Endodermal cell (in vitro differentiated cells): Measurements from ENCODE around the gene IGF2. TPM values are rescaled to one million over a fixed set of nuclear protein-coding genes. Genes with fewer than 3 reads are reported as not detected.

Experiments used
- DNase-seq: peaks from one replicate; pipeline ENCODE4 v3.0.0-alpha.2; 2017
- H3K27ac ChIP-seq: 2 replicates; pipeline ENCODE4 v1.5.1; 2013; ENCODE audit warnings: mild to moderate bottlenecking, low read depth, low read length, moderate library complexity
- H3K27me3 ChIP-seq: 2 replicates; pipeline ENCODE4 v1.6.1; 2013; ENCODE audit warnings: mild to moderate bottlenecking, low read length, moderate library complexity; ENCODE audit not compliant: insufficient read depth, control insufficient read depth, poor library complexity, severe bottlenecking
- H3K36me3 ChIP-seq: 2 replicates; pipeline ENCODE4 v1.7.0; 2013; ENCODE audit warnings: mild to moderate bottlenecking, low read length, moderate library complexity; ENCODE audit not compliant: control insufficient read depth, insufficient read depth
- H3K4me1 ChIP-seq: one replicate; pipeline ENCODE4 v1.7.0; 2013; ENCODE audit warnings: low read length; ENCODE audit not compliant: control insufficient read depth, insufficient read depth
- H3K4me3 ChIP-seq: 2 replicates; pipeline ENCODE4 v1.5.1; 2013; ENCODE audit warnings: mild to moderate bottlenecking, low read length, moderate library complexity
- H3K9ac ChIP-seq: 2 replicates; pipeline ENCODE4 v1.6.1; 2013; ENCODE audit warnings: mild to moderate bottlenecking, low read length, moderate library complexity; ENCODE audit not compliant: poor library complexity, severe bottlenecking; ENCODE audit errors: extremely low read depth
- H3K9me3 ChIP-seq: 2 replicates; pipeline ENCODE4 v1.6.1; 2013; ENCODE audit warnings: mild to moderate bottlenecking, low read length, moderate library complexity; ENCODE audit not compliant: control insufficient read depth
- H3K27ac Mint-ChIP-seq: 2 replicates; pipeline ENCODE4 v1.8.0; 2020; ENCODE audit warnings: mixed read lengths
- H3K27me3 Mint-ChIP-seq: 2 replicates; pipeline ENCODE4 v1.8.0; 2021; ENCODE audit warnings: mild to moderate bottlenecking, mixed read lengths; ENCODE audit not compliant: insufficient read depth
- H3K36me3 Mint-ChIP-seq: 2 replicates; pipeline ENCODE4 v1.8.0; 2020; ENCODE audit warnings: low read depth, mixed read lengths
- H3K4me1 Mint-ChIP-seq: 2 replicates; pipeline ENCODE4 v1.8.0; 2020; ENCODE audit warnings: mixed read lengths
- H3K4me3 Mint-ChIP-seq: 2 replicates; pipeline ENCODE4 v1.8.0; 2020; ENCODE audit warnings: mild to moderate bottlenecking, moderate library complexity, mixed read lengths
- H3K9me3 Mint-ChIP-seq: 2 replicates; pipeline ENCODE4 v1.8.0; 2020; ENCODE audit warnings: mild to moderate bottlenecking, mixed read lengths
- WGBS, 2 experiments: methylation state at CpG; one replicate each; pipeline versions ENCODE4 v1.1.5 to v1.1.7; 2013; ENCODE audit warnings: missing lambda C conversion rate in 2 of 2, mixed read lengths in 1 of 2; ENCODE audit not compliant: insufficient coverage in 1 of 2, insufficient read length in 1 of 2; 5-methylcytosine and 5-hydroxymethylcytosine counted together
- total RNA-seq, 2 donors: library from RNA; stranded (reverse); fragmentation: NEBNext Ultra II Directional in 1 of 2; extraction: Animal tissue kit (Norgen Biotek cat#: 25700) in 1 of 2; gene quantifications; 2 replicates in 1 of 2; 3 replicates in 1 of 2; pipeline ENCODE4 v1.2.1, GENCODE V29; 2021
- TF ChIP-seq, protein P1 (sequence below): fragments of 200-600 bp; sonication (generic); conservative IDR thresholded peaks from 2 replicates; pipeline ENCODE4 v1.5.0; 2021; ENCODE audit warnings: antibody characterized with exemption, mild to moderate bottlenecking

IGF2 gene
- total RNA-seq, 2 donors from 2014 or later = 0.80 to 5.1 TPM

DNA sequence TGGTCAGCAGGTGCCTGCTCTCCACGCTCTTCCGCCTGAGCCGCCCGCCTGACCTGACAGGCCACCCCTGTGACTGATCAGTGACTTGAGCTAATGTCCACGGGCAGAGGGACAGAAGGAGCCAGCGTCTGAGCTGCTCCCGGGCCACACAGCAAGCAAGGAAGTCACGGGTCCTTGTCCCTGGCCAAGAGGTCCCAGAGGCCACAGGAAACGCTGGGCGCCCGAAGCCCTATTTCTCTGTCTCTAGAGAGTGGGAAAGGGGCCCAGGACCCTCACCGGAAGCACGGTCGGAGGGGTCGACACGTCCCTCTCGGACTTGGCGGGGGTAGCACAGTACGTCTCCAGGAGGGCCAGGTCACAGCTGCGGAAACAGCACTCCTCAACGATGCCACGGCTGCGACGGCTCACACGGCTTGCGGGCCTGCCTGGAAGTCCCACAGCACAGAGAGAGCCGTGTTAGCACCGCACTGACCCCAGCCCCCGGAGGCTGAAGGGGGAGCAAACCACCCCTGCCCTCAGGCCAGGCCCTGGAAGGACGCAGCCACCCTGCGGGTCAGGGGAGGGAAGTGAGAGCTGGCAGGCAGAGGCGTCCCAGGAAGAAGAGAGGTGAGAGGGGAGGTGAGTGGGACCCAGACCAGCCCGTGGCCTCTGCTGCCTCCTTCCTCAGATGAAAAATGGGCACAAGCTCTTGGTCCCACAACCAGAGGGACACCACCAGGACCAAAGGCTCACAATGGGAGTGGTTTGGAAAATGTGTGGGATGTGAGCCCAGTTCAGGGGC lies 5.8 kb downstream of the IGF2 start:
- Histone ChIP-seq H3K4me3 (no peak overlapping the region), H3K9me3 (no peaks in the 10 kb centered on the region), H3K27ac (no peak overlapping the region), H3K27me3 (peaks cover 50% of the 10 kb centered on the region), H3K36me3 (no peaks in the 10 kb centered on the region), H3K9ac (no peak overlapping the region), H3K4me1 (no peaks in the 10 kb centered on the region)
- Mint-ChIP-seq H3K36me3 (no peaks in the 10 kb centered on the region), H3K4me3 (no peak overlapping the region), H3K27ac (no peak overlapping the region), H3K4me1 (no peaks in the 10 kb centered on the region), H3K9me3 (no peaks in the 10 kb centered on the region), H3K27me3 (peaks cover 71% of the 10 kb centered on the region)
- 76 to 89% methylated on average over 22 to 33 of the region's 33 CpGs for WGBS, 2 experiments
- TF ChIP-seq, protein P1, sequence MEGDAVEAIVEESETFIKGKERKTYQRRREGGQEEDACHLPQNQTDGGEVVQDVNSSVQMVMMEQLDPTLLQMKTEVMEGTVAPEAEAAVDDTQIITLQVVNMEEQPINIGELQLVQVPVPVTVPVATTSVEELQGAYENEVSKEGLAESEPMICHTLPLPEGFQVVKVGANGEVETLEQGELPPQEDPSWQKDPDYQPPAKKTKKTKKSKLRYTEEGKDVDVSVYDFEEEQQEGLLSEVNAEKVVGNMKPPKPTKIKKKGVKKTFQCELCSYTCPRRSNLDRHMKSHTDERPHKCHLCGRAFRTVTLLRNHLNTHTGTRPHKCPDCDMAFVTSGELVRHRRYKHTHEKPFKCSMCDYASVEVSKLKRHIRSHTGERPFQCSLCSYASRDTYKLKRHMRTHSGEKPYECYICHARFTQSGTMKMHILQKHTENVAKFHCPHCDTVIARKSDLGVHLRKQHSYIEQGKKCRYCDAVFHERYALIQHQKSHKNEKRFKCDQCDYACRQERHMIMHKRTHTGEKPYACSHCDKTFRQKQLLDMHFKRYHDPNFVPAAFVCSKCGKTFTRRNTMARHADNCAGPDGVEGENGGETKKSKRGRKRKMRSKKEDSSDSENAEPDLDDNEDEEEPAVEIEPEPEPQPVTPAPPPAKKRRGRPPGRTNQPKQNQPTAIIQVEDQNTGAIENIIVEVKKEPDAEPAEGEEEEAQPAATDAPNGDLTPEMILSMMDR = no peak
- DNase-seq = no peak

DNA sequence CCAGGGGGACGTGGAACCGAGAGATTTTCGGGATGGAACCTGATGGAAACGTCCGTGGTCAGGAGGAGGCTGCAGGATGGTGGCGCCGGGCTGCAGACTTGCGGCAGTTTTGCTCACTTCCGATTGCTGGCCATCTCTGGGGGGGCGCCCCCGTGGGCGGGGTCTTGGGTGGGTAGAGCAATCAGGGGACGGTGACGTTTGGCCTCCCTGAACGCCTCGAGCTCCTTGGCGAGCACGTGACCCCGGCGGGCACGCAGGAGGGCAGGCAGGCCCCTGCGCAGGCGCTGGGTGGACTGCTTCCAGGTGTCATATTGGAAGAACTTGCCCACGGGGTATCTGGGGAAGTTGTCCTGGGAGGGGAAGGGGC lies 6.3 kb downstream of the IGF2 start:
- Histone ChIP-seq H3K4me1 (no peaks in the 10 kb centered on the region), H3K27me3 (peaks cover 47% of the 10 kb centered on the region), H3K9me3 (no peaks in the 10 kb centered on the region), H3K4me3 (no peak overlapping the region), H3K36me3 (no peaks in the 10 kb centered on the region), H3K27ac (no peak overlapping the region), H3K9ac (no peak overlapping the region)
- TF ChIP-seq, protein P1 = no peak
- Mint-ChIP-seq H3K27me3 (peaks cover 67% of the 10 kb centered on the region), H3K9me3 (no peaks in the 10 kb centered on the region), H3K4me3 (no peak overlapping the region), H3K4me1 (no peaks in the 10 kb centered on the region), H3K27ac (no peak overlapping the region), H3K36me3 (no peaks in the 10 kb centered on the region)
- DNase-seq = no peak
- WGBS, 2 experiments = 78 to 83% methylated on average over 16 to 24 of the region's 24 CpGs

DNA sequence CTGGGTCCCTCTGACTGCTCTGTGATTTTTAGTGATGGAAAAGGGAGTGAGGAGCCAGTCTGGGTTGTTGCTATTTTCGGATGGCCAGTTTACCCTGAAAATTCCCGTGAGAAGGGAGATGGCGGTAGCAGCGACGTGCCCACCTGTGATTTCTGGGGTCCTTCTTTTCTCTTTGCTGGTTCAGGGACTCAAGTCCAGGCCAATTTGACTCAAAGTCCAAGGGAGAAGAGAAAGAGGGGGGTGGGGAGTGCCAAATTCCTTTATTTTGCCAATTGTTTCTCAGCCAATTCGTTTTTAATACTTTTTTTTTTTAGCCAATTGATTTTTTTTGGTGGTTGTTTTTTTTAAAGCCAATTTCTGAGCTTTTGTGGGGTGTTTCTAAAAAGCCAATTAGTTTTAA lies 6.9 kb downstream of the IGF2 start:
- peaks cover 65% of the 10 kb centered on the region for H3K27me3 Mint-ChIP-seq
- H3K9me3 Mint-ChIP-seq = no peaks in the 10 kb centered on the region
- no peak for DNase-seq
- no peak overlapping the region for H3K27ac ChIP-seq
- H3K9me3 ChIP-seq = no peaks in the 10 kb centered on the region
- TF ChIP-seq, protein P1 = no peak
- peaks cover 41% of the 10 kb centered on the region for H3K27me3 ChIP-seq
- 85% methylated on average over 6 of the region's 6 CpGs for WGBS, 2 experiments
- no peak overlapping the region for H3K4me3 Mint-ChIP-seq
- no peaks in the 10 kb centered on the region for H3K4me1 Mint-ChIP-seq
- H3K36me3 Mint-ChIP-seq = no peaks in the 10 kb centered on the region
- H3K4me1 ChIP-seq = no peaks in the 10 kb centered on the region
- no peak overlapping the region for H3K27ac Mint-ChIP-seq
- H3K9ac ChIP-seq = no peak overlapping the region
- no peaks in the 10 kb centered on the region for H3K36me3 ChIP-seq
- no peak overlapping the region for H3K4me3 ChIP-seq
